GM12878 (cell line): ENCODE results near the gene SLC35A4. TPM values are rescaled to one million over a fixed set of nuclear protein-coding genes. Genes with fewer than 3 reads are reported as not detected.

Source experiments
- ATAC-seq: fragments of 200-7000 bp; cut with Tn5 transposase; 3 replicates; pipeline ENCODE4 v1.9.1; 2020; ENCODE audit warnings: mild to moderate bottlenecking, moderate library complexity
- BruUV-seq: library from RNA; stranded (reverse); fragments of 400-500 nt; replicated peaks from 2 replicates; lab custom pipeline; 2021; lab: Mats Ljungman, UMichigan
- CTCF ChIA-PET: fragments of 300-600 bp; sonication (Branson Sonifier 250); formaldehyde crosslinking; extraction: SDS; loops from one replicate; lab custom pipeline; 2021; ENCODE audit warnings: inconsistent platforms; lab: Yijun Ruan, JAX
- POLR2A ChIA-PET: fragments of 350-600 bp; formaldehyde crosslinking; extraction: SDS; loops from one replicate; lab custom pipeline; 2021; ENCODE audit warnings: inconsistent platforms; lab: Charles Lee
- RAD21 ChIA-PET: fragments of 300-600 bp; sonication (Branson Sonifier 250); formaldehyde crosslinking; loops from one replicate; lab custom pipeline; 2023; ENCODE audit warnings: antibody characterized with exemption; ENCODE audit not compliant: unreplicated experiment; lab: Charles Lee
- SMC1A ChIA-PET: fragments of 300-600 bp; sonication (Branson Sonifier 250); formaldehyde crosslinking; loops from one replicate; lab custom pipeline; 2023; ENCODE audit not compliant: unreplicated experiment, uncharacterized antibody; lab: Charles Lee
- DNase-seq: peaks from one replicate; pipeline ENCODE4 v3.0.0-alpha.2; 2011; ENCODE audit warnings: low read depth, low spot score
- FAIRE-seq: peaks from 3 replicates; lab custom pipeline; 2011; peaks lifted over from hg19 to GRCh38; lab: Jason Lieb, UNC
- H2AFZ ChIP-seq: 2 replicates; pipeline ENCODE4 v1.6.0; 2011; ENCODE audit warnings: low read depth, low read length, control low read depth; ENCODE audit not compliant: control insufficient read depth
- H3K27ac ChIP-seq: 2 replicates; pipeline ENCODE4 v1.5.1; 2011; ENCODE audit warnings: control low read depth; ENCODE audit not compliant: control insufficient read depth, insufficient read depth
- H3K27me3 ChIP-seq, 2 experiments: replicated peaks in 1 of 2; 2 replicates each; pipeline versions ENCODE4 v1.6.0 to v1.6.1; 2011; ENCODE audit warnings: low read length in 1 of 2; ENCODE audit not compliant: control insufficient read depth in 2 of 2, insufficient read depth in 2 of 2
- H3K36me3 ChIP-seq, 2 experiments: 2 replicates each; pipeline ENCODE4 v1.5.1; 2011; ENCODE audit warnings: low read length in 1 of 2; ENCODE audit not compliant: control insufficient read depth in 2 of 2, insufficient read depth in 2 of 2
- H3K4me1 ChIP-seq: 2 replicates; pipeline ENCODE4 v1.6.1; 2011; ENCODE audit warnings: mild to moderate bottlenecking, low read length, moderate library complexity, mixed read lengths; ENCODE audit not compliant: control insufficient read depth, insufficient read depth
- H3K4me2 ChIP-seq: 2 replicates; pipeline ENCODE4 v1.6.0; 2011; ENCODE audit warnings: control low read depth; ENCODE audit not compliant: control insufficient read depth, insufficient read depth
- H3K4me3 ChIP-seq: fragments of 200-600 bp; sonication (generic); 2 replicates; pipeline ENCODE4 v1.5.1; 2016
- H3K79me2 ChIP-seq: 2 replicates; pipeline ENCODE4 v1.6.0; 2011; ENCODE audit warnings: low read length; ENCODE audit not compliant: control insufficient read depth, insufficient read depth
- H3K9ac ChIP-seq: 2 replicates; pipeline ENCODE4 v1.8.0; 2011; ENCODE audit warnings: low read length, control low read depth, mixed read lengths; ENCODE audit not compliant: control insufficient read depth, insufficient read depth
- H3K9me3 ChIP-seq: replicated peaks from 3 replicates; pipeline ENCODE4 v1.5.1; 2011; ENCODE audit warnings: mild to moderate bottlenecking, low read length; ENCODE audit not compliant: control insufficient read depth, insufficient read depth
- H4K20me1 ChIP-seq: 2 replicates; pipeline ENCODE4 v1.6.0; 2011; ENCODE audit not compliant: control insufficient read depth, insufficient read depth
- ATF7 ChIP-seq: fragments of 450-650 bp; IDR thresholded peaks from 2 replicates; pipeline ENCODE4 v1.6.1; 2016; ENCODE audit warnings: low read depth, mild to moderate bottlenecking
- ETV6 ChIP-seq, 2 experiments: fragments of 450-650 bp in 1 of 2; IDR thresholded peaks in 1 of 2; conservative IDR thresholded peaks in 1 of 2; 2 replicates each; pipeline ENCODE4 v1.6.1; 2014; ENCODE audit warnings: antibody characterized with exemption in 1 of 2, borderline replicate concordance in 1 of 2, low read depth in 1 of 2, mild to moderate bottlenecking in 1 of 2, moderate library complexity in 1 of 2
- MYB ChIP-seq: fragments of 150-350 bp; IDR thresholded peaks from 2 replicates; pipeline ENCODE4 v1.6.1; 2014; ENCODE audit warnings: mild to moderate bottlenecking, low read depth, low read length, borderline replicate concordance
- MYC ChIP-seq: IDR thresholded peaks from 2 replicates; pipeline ENCODE4 v1.6.1; 2011; ENCODE audit warnings: mild to moderate bottlenecking, low read length, moderate library complexity, inconsistent platforms; ENCODE audit not compliant: insufficient read depth, insufficient replicate concordance, insufficient read length, severe bottlenecking
- NFXL1 ChIP-seq: fragments of 450-650 bp; IDR thresholded peaks from 2 replicates; pipeline ENCODE4 v1.6.1; 2017; ENCODE audit warnings: antibody characterized with exemption, mild to moderate bottlenecking, borderline replicate concordance
- NKRF ChIP-seq: fragments of 450-650 bp; conservative IDR thresholded peaks from 2 replicates; pipeline ENCODE4 v1.6.1; 2017; ENCODE audit warnings: mild to moderate bottlenecking, moderate library complexity
- PBX3 ChIP-seq: IDR thresholded peaks from 2 replicates; pipeline ENCODE4 v1.6.1; 2011; ENCODE audit warnings: mild to moderate bottlenecking, low read depth, low read length, moderate library complexity; ENCODE audit not compliant: insufficient replicate concordance
- SPI1 ChIP-seq: IDR thresholded peaks from 2 replicates; pipeline ENCODE4 v1.6.1; 2011; ENCODE audit warnings: low read depth, mild to moderate bottlenecking, low read length, moderate library complexity, borderline replicate concordance; ENCODE audit not compliant: insufficient read depth
- WGBS: methylation state at CpG from one replicate; pipeline ENCODE4 v1.1.6; 2016; ENCODE audit warnings: low lambda C conversion rate; ENCODE audit not compliant: insufficient replicate concordance, insufficient coverage; ENCODE audit errors: missing lambda C conversion rate; 5-methylcytosine and 5-hydroxymethylcytosine counted together
- in situ Hi-C: fragments of 300-500 bp; cut with MboI; formaldehyde crosslinking; loops from 9 replicates; pipeline ENCODE4 v1.14.3; 2018; ENCODE audit warnings: mixed read lengths
- intact Hi-C: fragments of 100-400 bp; cut with micrococcal nuclease; formaldehyde crosslinking; loops from one replicate; pipeline ENCODE4 v1.14.2; 2022; ENCODE audit not compliant: unreplicated experiment
- polyA plus RNA-seq, 11 experiments: library from polyadenylated mRNA; depleted of rRNA in 4 of 11; unstranded in 6 of 11; stranded (reverse) in 5 of 11; fragments of >200 nt; fragmentation: Nextera tagmentation in 4 of 11; fragmentation: Illumina TruSeq in 1 of 11; extraction: Ambion mirVana in 4 of 11; extraction: Trizol in 1 of 11; gene quantifications; 1 replicate in 1 of 11; 2 replicates in 10 of 11; pipeline versions ENCODE4 v1.2.1 to v1.2.3, GENCODE V29; 2011 to 2016; ENCODE audit warnings: inconsistent platforms in 2 of 11, missing spikeins in 2 of 11, low read depth in 1 of 11
- total RNA-seq, 4 experiments: library from RNA; depleted of rRNA in 3 of 4; stranded (reverse); fragments of >200 nt in 3 of 4; fragmentation: Illumina TruSeq in 1 of 4; extraction: Trizol in 1 of 4; gene quantifications; 2 replicates each; pipeline versions ENCODE4 v1.2.1 to v1.2.3, GENCODE V29; 2013 to 2021
- TF ChIP-seq, protein P1 (sequence below): fragments of 450-650 bp; IDR thresholded peaks from 2 replicates; pipeline ENCODE4 v1.6.1; 2017; ENCODE audit warnings: mild to moderate bottlenecking, moderate library complexity

SLC35A4 gene
- total and polyA plus RNA-seq, 10 of the 15 experiments (the other 5 are each of a cell fraction or from before 2014, with no cell fraction given) = 23.8 to 167 (median 114) TPM

DNA sequence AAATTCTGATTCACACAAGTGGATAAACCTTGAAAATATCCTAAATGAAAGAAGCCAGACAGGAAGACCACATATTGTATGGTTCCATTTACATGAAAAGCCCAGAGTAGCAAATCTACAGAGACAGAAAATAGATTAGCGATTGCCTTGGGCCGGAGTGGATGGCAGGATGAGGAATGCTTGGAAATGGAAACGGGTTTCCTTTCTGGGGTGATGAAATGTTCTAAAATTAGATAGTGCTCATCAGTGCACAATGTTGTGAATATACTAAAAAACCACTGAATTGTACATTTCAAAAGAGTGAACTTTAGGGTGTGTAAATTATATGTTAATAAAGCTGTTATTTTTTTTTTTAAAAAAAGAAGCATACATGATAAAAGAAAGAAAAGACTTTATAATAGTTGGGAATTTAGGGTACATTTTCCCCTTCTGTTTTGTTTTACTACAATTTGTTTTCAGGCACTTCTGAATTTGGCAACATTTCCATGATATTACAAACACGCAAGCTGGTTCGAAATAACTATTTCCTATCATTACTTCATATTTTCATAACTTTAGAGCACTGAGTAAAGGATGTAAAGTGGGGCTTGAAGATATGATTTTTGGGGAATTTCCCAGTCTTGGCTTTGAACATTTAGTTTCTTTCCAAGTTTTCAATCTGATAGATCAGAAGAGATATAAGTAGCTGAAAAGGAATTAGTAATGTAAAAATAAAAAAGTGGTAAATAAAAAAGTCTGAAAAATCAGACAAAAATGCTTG is 23.9 kb downstream of the SLC35A4 start (continued):
- TF ChIP-seq, protein P1, sequence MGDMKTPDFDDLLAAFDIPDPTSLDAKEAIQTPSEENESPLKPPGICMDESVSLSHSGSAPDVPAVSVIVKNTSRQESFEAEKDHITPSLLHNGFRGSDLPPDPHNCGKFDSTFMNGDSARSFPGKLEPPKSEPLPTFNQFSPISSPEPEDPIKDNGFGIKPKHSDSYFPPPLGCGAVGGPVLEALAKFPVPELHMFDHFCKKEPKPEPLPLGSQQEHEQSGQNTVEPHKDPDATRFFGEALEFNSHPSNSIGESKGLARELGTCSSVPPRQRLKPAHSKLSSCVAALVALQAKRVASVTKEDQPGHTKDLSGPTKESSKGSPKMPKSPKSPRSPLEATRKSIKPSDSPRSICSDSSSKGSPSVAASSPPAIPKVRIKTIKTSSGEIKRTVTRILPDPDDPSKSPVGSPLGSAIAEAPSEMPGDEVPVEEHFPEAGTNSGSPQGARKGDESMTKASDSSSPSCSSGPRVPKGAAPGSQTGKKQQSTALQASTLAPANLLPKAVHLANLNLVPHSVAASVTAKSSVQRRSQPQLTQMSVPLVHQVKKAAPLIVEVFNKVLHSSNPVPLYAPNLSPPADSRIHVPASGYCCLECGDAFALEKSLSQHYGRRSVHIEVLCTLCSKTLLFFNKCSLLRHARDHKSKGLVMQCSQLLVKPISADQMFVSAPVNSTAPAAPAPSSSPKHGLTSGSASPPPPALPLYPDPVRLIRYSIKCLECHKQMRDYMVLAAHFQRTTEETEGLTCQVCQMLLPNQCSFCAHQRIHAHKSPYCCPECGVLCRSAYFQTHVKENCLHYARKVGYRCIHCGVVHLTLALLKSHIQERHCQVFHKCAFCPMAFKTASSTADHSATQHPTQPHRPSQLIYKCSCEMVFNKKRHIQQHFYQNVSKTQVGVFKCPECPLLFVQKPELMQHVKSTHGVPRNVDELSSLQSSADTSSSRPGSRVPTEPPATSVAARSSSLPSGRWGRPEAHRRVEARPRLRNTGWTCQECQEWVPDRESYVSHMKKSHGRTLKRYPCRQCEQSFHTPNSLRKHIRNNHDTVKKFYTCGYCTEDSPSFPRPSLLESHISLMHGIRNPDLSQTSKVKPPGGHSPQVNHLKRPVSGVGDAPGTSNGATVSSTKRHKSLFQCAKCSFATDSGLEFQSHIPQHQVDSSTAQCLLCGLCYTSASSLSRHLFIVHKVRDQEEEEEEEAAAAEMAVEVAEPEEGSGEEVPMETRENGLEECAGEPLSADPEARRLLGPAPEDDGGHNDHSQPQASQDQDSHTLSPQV = no peak
- TF ChIP-seq MYC = no peak
- TF ChIP-seq MYB = no peak
- TF ChIP-seq NFXL1 = no peak
- TF ChIP-seq PBX3 = no peak

DNA sequence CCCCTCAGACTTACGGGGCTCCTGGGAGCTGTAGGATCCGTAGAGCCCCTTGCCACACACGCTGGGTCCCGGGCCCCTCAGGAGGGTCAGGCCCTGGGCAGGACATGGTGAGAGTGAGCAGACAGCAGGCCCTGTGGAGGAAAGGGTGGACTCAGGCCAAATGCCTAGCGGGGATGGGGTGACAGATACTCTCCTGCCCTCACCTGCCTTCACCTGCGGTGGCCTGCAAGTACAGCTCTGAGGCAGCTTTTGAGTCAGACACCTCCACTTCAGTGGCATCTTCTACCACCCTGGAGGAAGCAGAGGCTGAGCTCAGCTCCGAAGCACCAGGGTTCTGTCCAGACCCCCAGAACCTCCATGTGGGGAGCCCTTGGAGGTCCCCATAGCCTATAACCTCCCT is 26.2 kb downstream of the SLC35A4 start:
- Histone ChIP-seq H3K9me3 (no peaks in the 10 kb centered on the region), H3K4me1 (no peaks in the 10 kb centered on the region), H2AFZ (no peak overlapping the region), H3K4me2 (no peak overlapping the region), H3K4me3 (no peak overlapping the region), H3K36me3 (no peaks in the 10 kb centered on the region), H3K79me2 (no peaks in the 10 kb centered on the region), H4K20me1 (no peaks in the 10 kb centered on the region), H3K9ac (no peak overlapping the region), H3K27me3 (no peaks in the 10 kb centered on the region), H3K27ac (no peak overlapping the region)
- FAIRE-seq (no peak), DNase-seq (no peak), ATAC-seq (no peak)
- in situ Hi-C loops (no loop called here), intact Hi-C loops (no loop called here)
- TF ChIP-seq ATF7 (no peak), NKRF (no peak), SPI1 (no peak), ETV6 (conservative IDR thresholded peaks at IDR 0.05 in 1 of 2, IDR thresholded peaks at IDR 0.05 in 1 of 2; ENCODE audit: borderline replicate concordance in 1 of 2, low read depth in 1 of 2) (no peak)
- 48% methylated on average over 7 of the region's 7 CpGs for WGBS
- RAD21 ChIA-PET = no interaction called here
- POLR2A ChIA-PET = no interaction called here
- CTCF ChIA-PET = no interaction called here
- SMC1A ChIA-PET = no interaction called here
- BruUV-seq = no TSS peak
